ENCODE data around the gene MAS1.
"Not testable (repeated sequence)": the region's sequence is repeated elsewhere in the genome, so short reads cannot be mapped to it uniquely, and the experiment has no call there.

Gene MAS1

GRCh38 chr6:159919800-159920199 is 29.0 kb downstream of the MAS1 start:
- no peak for DNase-seq

DNA sequence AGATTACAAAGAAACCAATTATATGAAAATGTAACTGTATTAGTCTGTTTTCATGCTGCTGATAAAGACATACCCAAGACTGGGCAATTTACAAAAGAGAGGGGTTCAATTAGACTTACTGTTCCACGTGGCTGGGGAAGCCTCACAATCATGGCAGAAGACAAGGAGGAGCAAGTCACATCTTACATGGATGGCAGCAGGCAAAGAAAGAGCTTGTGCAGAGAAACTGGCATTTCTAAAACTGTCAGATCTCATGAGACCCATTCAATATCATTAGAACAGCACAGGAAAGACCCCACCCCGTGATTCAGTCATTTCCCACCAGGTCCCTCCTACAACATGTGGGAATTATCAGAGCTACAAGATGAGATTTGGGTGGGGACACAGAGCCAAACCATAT is 33.4 kb downstream of the MAS1 start:
- DNase-seq, result not testable (repeated sequence)

DNA sequence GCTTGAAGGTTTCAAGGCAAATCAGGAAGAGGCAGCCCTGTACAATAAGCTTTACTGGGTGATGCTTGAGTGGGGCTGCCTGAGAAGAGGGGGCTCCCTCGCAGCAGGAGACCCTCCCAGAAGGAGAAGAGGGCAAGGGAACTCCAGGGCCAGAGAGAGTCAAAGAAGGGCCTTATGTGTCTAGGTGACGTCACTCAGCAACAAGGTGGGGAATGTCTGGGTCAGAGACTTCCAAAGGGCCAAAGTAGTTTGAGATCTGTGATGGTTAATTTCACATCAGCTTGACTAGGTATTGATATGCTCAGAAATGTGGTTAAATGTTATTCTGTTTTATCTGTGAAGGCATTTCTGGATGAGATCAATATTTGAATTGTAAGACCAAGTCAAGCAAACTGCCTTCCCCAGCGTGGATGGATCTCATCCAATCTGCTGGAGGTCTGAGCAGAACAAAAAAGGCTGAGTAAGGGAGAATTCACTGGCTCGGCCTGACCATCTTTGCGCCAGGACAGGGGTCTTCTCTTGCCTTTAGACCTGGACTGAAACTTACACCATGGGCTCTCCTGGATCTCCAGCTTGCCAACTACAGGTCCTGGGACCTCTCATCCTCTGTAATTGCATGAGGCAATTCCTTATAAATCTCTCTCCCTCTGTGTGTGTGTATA is 35.9 kb downstream of the MAS1 start:
- DNase-seq, result no peak

GRCh38 chr6:159929819-159930218 is 39.0 kb downstream of the MAS1 start:
- DNase-seq, result peak; percentile 11

DNA sequence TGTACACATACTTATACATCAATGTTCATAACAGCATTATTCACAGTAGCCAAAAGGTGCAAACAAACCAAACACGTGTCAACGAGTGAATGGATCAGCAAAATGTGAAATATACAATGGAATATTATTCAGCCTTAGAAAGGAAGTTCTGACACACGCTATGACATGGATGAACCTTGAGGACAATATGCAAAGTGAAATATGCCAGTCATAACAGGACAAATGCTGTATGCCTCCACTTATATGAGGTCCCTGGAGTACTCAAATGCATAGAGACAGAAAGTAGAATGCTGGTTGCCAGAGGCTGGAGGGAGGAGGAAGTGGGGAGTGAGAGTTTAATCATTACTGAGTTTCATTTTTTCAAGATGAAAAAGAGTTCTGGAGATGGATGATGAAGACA is 40.3 kb downstream of the MAS1 start:
- DNase-seq, result no peak

GRCh38 chr6:159931846-159932245 is 41.1 kb downstream of the MAS1 start:
- DNase-seq, result no peak

DNA sequence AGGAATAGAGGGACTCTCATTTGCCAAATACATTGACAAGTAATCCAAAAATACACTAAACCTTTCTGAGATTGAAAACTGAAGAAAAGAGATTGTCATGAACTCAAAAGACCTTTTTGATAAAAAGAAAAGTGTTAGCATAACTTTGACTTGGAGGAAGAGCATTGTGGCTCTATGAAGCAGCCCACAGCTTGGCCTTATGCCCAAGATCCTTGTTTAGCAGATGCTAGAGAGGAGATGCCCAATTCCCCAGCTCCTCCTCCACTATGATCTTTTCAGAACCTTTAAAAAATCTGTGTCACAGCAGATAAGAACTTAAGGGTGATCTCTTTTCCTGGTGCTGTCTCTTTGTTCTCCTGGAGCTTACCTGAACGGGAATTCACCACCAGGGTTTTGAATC is 42.3 kb downstream of the MAS1 start:
- DNase-seq, result no peak

GRCh38 chr6:159934181-159934580 is 43.4 kb downstream of the MAS1 start:
- DNase-seq, result no peak

GRCh38 chr6:159935065-159935464 is 44.3 kb downstream of the MAS1 start:
- DNase-seq, result no peak

GRCh38 chr6:159935633-159936032 is 44.8 kb downstream of the MAS1 start:
- DNase-seq, result no peak

DNA sequence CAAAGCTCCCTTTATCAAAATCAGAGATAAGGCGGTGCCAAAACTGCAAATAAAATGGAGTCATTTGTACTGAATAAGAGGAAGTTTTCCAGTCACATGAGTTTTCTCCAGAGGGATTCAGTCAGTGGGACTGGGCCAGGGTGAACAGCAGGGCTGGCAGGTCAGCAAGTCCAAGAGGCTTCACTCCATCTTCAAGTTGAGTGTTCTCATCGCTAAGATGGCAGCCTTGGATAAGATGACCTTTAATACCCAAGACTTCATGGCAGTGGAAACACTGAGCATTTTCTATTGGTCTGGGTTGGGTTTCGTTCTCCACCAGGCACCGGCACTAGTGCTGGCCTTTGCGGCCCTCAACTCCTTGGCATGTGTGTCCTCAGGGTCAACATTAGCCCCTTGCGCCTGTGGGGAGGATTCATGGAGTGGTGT is 48.8 kb downstream of the MAS1 start:
- DNase-seq, result no peak

Data from NCI-H1694 (cell line).